Duodenal mucosa (tissue), 2 donors: ENCODE results near the gene CCDC15.

Experiments
- H3K27ac ChIP-seq: one replicate; pipeline ENCODE4 v1.7.0; 2013; ENCODE audit warnings: low read depth, low read length
- H3K27me3 ChIP-seq, 2 donors: one replicate each; pipeline ENCODE4 v1.7.0; 2013; ENCODE audit warnings: low read length in 2 of 2, control low read depth in 1 of 2; ENCODE audit not compliant: insufficient read depth in 2 of 2, control insufficient read depth in 1 of 2
- H3K36me3 ChIP-seq, 2 donors: one replicate each; pipeline ENCODE4 v1.7.0; 2013; ENCODE audit warnings: low read length in 2 of 2, control low read depth in 1 of 2; ENCODE audit not compliant: insufficient read depth in 2 of 2, control insufficient read depth in 1 of 2
- H3K4me1 ChIP-seq, 2 donors: one replicate each; pipeline ENCODE4 v1.7.0; 2013; ENCODE audit warnings: low read length in 2 of 2, control low read depth in 1 of 2; ENCODE audit not compliant: insufficient read depth in 2 of 2, control insufficient read depth in 1 of 2
- H3K4me3 ChIP-seq, 2 donors: one replicate each; pipeline ENCODE4 v1.7.0; 2013; ENCODE audit warnings: low read length in 2 of 2, low read depth in 1 of 2
- H3K9ac ChIP-seq, 2 donors: one replicate each; pipeline ENCODE4 v1.7.0; 2013; ENCODE audit warnings: low read length in 2 of 2, low read depth in 1 of 2
- H3K9me3 ChIP-seq, 2 donors: one replicate each; pipeline ENCODE4 v1.7.0; 2013; ENCODE audit warnings: low read length in 2 of 2, control low read depth in 1 of 2; ENCODE audit not compliant: control insufficient read depth in 1 of 2

Gene CCDC15

GRCh38 chr11:124922831-124923230 lies 31.2 kb upstream of the CCDC15 start:
- no peaks in the 10 kb centered on the region for H3K4me1 ChIP-seq
- no peak overlapping the region for H3K27ac ChIP-seq
- no peak overlapping the region for H3K9ac ChIP-seq
- no peaks in the 10 kb centered on the region for H3K36me3 ChIP-seq
- H3K9me3 ChIP-seq = no peaks in the 10 kb centered on the region
- H3K27me3 ChIP-seq = peaks cover 7% of the 10 kb centered on the region in 2 donors
- H3K4me3 ChIP-seq = no peak overlapping the region

- Histone ChIP-seq H3K36me3 (no peaks in the 10 kb centered on the region), H3K27ac (no peak overlapping the region), H3K9ac (no peak overlapping the region), H3K4me1 (no peaks in the 10 kb centered on the region), H3K27me3 (peaks cover 7% of the 10 kb centered on the region in 2 donors), H3K9me3 (no peaks in the 10 kb centered on the region), H3K4me3 (no peak overlapping the region)
Observed at GRCh38 chr11:124923296-124923695, 30.7 kb upstream of the CCDC15 start.

- no peak overlapping the region for H3K9ac ChIP-seq
- H3K36me3 ChIP-seq = no peaks in the 10 kb centered on the region
- H3K4me1 ChIP-seq = no peaks in the 10 kb centered on the region
Observed at GRCh38 chr11:124928942-124929665, 24.9 kb upstream of the CCDC15 start.

GRCh38 chr11:124930799-124931198 lies 23.2 kb upstream of the CCDC15 start:
- Histone ChIP-seq H3K27me3 (no peaks in the 10 kb centered on the region), H3K36me3 (no peaks in the 10 kb centered on the region), H3K27ac (no peak overlapping the region), H3K4me1 (no peaks in the 10 kb centered on the region), H3K9ac (no peak overlapping the region), H3K4me3 (no peak overlapping the region), H3K9me3 (no peaks in the 10 kb centered on the region)

More at GRCh38 chr11:124928942-124929665, 24.9 kb upstream of the CCDC15 start:
- no peak overlapping the region for H3K4me3 ChIP-seq
- no peaks in the 10 kb centered on the region for H3K27me3 ChIP-seq
- no peaks in the 10 kb centered on the region for H3K9me3 ChIP-seq
- H3K27ac ChIP-seq = no peak overlapping the region

GRCh38 chr11:124934862-124935547 lies 19.0 kb upstream of the CCDC15 start:
- Histone ChIP-seq H3K4me3 (no peak overlapping the region), H3K9me3 (no peaks in the 10 kb centered on the region), H3K36me3 (no peaks in the 10 kb centered on the region), H3K27ac (no peak overlapping the region), H3K27me3 (peaks cover 0 to 4% of the 10 kb centered on the region in 2 donors), H3K4me1 (no peaks in the 10 kb centered on the region), H3K9ac (no peak overlapping the region)

GRCh38 chr11:124935548-124936514 lies 18.2 kb upstream of the CCDC15 start, which contains the start of gene HEPACAM:
TSS of gene HEPACAM (minus strand) at chr11:124936047. CDS start at chr11:124936006, 41 bp downstream.
- Histone ChIP-seq H3K9ac (no peak within 1 kb of the TSS), H3K4me1 (no peaks in the 10 kb centered on the region), H3K4me3 (no peak within 1 kb of the TSS), H3K27me3 (peaks cover 0 to 4% of the 10 kb centered on the region in 2 donors), H3K9me3 (no peaks in the 10 kb centered on the region), H3K27ac (no peak within 1 kb of the TSS), H3K36me3 (no peaks in the 10 kb centered on the region)

GRCh38 chr11:124937336-124937935 lies 16.6 kb upstream of the CCDC15 start:
- peaks cover 0 to 4% of the 10 kb centered on the region in 2 donors for H3K27me3 ChIP-seq
- no peaks in the 10 kb centered on the region for H3K36me3 ChIP-seq
- no peaks in the 10 kb centered on the region for H3K9me3 ChIP-seq
- H3K4me3 ChIP-seq = no peak overlapping the region
- H3K4me1 ChIP-seq = no peaks in the 10 kb centered on the region
- no peak overlapping the region for H3K27ac ChIP-seq
- H3K9ac ChIP-seq = no peak overlapping the region

GRCh38 chr11:124938206-124938765 lies 15.7 kb upstream of the CCDC15 start:
- Histone ChIP-seq H3K9ac (no peak overlapping the region), H3K4me1 (no peaks in the 10 kb centered on the region), H3K27ac (no peak overlapping the region), H3K9me3 (no peaks in the 10 kb centered on the region), H3K36me3 (no peaks in the 10 kb centered on the region), H3K4me3 (no peak overlapping the region), H3K27me3 (peaks cover 0 to 4% of the 10 kb centered on the region in 2 donors)

GRCh38 chr11:124938970-124939369 lies 15.0 kb upstream of the CCDC15 start:
- no peak overlapping the region for H3K4me3 ChIP-seq
- peaks cover 0 to 4% of the 10 kb centered on the region in 2 donors for H3K27me3 ChIP-seq
- no peaks in the 10 kb centered on the region for H3K4me1 ChIP-seq
- H3K9ac ChIP-seq = no peak overlapping the region
- no peak overlapping the region for H3K27ac ChIP-seq
- no peaks in the 10 kb centered on the region for H3K9me3 ChIP-seq
- no peaks in the 10 kb centered on the region for H3K36me3 ChIP-seq
